Left forelimb (tissue), 1 donor: ENCODE results near the gene PRKCE.
"Not testable (repeated sequence)": the region's sequence is repeated elsewhere in the genome, so short reads cannot be mapped to it uniquely, and the experiment has no call there.

Source experiments
- DNase-seq: peaks from one replicate; pipeline ENCODE4 v3.0.0-alpha.2; 2018; ENCODE audit warnings: low spot score

The PRKCE gene

GRCh38 chr2:45837812-45838341 is 186.4 kb downstream of the PRKCE start:
- DNase-seq: no peak

GRCh38 chr2:45839508-45840251 is 188.2 kb downstream of the PRKCE start:
- no peak for DNase-seq

DNA sequence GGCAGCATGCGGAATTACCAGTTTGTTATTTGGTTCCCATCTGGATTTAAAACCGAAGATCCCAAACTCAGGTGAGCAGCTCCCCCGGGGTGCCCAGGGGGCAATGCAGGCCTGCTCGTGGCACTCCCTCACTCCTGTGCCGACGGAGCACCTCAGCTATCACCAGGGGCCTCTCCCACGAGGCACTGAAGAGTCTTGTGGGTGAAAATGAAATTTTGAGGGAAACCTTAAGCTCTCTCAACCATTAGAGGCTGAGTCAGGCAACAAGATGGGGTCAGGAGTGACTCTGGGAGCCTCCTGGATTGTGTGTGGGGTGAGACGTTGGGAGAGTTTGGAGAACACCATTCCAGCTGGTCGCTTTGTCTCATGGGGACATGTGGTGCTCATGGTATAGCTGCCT is 189.0 kb downstream of the PRKCE start:
- no peak for DNase-seq

DNA sequence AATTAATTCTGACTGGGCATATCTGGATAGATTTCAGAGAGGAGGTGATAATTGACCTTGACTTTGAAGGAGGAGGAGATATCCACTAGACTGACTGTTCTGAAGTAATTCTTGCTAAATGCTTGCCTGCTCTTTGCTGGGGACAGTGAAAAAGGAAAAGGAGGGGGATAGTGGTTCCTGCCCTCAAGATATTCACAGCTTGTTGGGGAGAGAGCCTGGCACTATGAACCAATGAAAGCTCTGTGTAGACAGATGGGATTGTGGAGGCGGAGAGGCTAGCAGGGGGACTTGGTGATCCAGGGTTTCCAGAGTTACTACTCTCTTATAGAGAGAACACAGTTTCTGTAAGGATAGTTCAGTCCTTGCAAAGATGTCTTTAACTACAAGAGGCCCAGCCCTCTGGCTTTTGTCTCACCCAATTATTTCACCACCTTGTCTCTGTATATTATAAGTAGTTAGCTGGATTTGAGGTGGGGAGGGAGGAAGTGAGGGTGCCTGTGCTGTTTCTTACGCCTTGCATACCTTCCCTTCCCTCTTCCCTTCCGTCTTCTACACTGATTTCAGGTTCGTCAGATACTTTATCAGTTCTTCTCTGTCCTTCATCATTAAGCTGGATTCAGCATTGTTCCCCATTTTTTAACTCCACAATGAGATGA is 190.4 kb downstream of the PRKCE start:
- DNase-seq: no peak

- no peak for DNase-seq
These were observed 191.7 kb downstream of the PRKCE start for GRCh38 chr2:45843136-45843535.

DNA sequence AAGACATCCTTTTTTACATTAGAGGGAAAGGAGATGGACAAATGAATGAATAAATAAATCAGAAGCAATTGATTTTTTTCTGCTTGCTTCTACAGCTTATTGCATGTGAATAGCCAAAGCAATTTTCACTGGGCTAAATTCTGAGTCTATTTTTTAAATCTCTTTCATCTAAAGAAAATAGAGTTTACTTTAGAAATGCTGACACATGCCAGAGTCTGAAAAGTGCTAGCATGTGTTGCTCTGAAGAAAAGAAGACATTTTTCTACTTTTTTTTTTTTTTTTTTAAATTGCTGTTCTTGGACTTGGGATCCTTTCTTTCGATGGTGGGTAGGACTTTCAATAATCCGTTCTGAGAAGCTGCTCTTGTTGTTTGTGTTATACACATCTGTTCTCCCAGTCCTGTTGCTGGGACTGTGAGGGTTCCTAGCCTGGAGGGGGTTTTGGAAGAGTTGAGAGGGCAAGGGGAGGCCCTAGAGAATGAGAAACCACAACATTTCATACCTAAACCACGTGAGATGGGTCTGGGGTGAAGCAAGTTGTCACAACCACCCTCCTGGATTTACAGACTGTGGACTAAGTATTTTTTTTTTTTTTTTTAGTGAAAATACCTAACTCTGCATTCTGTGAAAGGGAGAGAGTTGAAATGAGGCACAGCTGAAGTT is 193.5 kb downstream of the PRKCE start:
- no peak for DNase-seq

- no peak for DNase-seq
These were observed 194.1 kb downstream of the PRKCE start for GRCh38 chr2:45845566-45845965.

- no peak for DNase-seq
These were observed 198.2 kb downstream of the PRKCE start for GRCh38 chr2:45849491-45850283.

- DNase-seq: no peak
These were observed 199.1 kb downstream of the PRKCE start for GRCh38 chr2:45850558-45850957.

DNA sequence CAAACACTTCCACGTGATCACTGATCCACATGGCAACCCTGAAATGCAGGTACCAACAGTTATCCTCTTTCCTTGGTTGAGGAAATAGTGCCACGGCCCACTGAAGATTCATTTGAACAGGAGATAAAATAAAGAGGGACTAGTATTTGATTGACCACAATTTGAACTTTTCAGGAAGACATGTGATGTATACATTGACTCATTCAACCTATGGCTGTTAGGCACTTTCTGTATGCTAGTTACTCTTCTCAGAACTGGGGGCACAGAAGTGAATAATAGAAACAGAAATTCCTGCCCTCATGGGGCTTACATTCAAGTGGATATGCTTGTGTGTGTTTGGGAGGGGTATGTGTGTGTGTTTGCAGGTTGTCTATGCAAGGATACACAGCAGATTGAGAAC is 199.6 kb downstream of the PRKCE start:
- DNase-seq: no peak

DNA sequence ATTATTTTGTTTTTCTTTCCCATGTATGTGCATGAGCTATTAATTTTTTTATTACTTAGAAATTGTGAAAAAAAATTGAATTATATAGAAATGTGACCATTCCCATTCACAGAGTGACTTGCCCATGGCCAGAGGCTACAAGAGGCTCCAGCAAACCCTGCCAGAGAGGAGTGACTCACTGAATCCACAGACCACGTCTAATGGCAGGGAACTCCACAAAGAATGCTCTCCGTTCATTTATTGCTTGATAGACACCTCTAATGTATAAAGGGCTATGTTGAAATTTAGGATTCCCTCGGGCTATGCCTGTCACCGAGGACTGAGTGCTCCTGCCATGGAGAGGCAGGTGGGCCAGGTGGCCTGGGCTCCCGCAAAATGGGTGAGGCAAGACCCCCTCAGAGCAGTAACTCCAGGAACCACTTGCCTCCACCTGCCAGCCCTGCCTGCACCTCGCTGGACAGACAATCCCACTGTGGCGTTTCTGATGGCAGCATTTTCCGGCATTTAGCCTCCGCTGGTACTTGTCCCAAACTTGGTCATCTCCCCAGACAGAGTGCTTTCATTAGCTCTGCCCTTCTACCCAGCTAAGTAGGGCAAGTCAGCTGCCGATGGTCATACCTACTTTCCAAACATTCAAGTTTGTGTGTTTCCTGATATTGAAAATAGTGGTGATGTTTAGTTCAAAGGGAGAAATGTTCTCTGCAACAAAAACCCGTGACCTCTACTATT is 200.3 kb downstream of the PRKCE start:
- DNase-seq: no peak

DNA sequence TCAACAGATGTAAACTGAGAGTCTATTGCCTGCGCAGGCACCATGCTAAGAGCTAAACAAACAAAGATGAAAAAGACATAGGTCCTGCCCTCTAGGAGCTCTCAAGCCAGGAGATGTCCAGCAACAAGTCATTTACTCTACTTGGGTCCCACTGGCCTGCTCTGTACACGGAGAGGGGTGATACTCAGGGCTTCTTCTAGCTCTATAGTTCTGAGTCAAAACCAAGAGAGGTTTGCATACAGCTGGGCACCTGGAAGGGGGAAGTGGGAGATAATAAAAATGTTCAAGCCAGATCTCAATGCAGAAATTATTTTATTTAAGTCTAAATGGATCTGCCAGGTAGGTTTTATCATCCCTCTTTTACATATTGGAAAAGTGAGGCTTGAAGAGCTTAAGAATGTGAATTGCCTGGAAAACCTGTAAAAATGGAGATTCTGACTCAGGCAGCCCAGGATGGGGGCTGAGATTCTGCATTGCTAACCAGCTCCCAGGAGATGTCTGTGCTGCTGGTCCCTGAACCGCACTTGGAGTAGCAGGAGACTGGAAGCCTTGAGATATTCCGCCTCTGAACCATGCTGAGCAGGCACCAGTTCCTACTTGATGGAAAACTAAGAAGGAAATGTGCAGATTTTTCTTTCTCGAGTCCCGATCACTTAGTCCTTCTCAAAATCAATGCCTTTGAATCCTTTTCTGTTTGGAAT is 201.1 kb downstream of the PRKCE start:
- no peak for DNase-seq

GRCh38 chr2:45855374-45855773 is 203.9 kb downstream of the PRKCE start:
- DNase-seq: no peak

DNA sequence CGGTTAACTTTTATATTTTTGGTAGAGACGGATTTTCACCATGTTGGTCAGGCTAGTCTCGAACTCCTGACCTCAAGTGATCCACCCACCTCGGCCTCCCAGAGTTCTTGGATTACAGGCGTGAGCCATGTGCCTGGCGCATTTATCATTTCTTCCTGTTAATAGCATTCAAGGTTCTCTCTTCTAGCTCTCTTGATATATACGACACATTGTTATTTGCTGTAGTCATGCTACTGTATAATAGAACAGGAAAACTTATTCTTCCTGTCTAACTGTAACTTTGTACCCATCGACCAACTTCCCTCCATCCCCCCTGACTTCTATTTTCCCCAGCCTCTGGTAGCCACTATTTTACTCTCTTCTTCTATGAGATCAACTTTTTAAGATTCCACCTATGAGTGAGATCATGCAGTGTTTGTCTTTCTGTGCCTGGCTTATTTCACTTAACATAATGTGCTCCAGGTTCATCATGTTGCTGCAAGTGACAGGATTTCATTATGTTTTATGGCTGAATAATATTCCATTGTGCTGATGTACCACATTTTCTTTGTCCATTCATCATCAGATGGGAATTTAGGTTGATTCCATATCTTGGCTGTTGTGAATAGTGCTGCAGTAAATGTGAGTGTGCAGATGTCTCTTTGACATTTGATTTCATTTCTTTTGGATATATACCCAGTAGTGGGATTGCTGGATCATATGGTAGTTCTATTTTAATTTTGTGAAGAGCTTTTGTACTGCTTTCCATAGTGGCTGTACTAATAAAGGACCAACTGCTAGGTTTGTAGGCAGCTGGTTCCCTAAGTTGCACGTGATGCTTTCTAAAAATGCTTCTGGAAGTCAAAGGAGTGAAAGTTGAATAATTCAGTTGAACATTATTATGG is 205.2 kb downstream of the PRKCE start:
- DNase-seq: no peak

- DNase-seq: no peak
These were observed 205.8 kb downstream of the PRKCE start for GRCh38 chr2:45857275-45857609.

- DNase-seq: peak; percentile 47
These were observed 206.5 kb downstream of the PRKCE start for GRCh38 chr2:45857867-45858520.

DNA sequence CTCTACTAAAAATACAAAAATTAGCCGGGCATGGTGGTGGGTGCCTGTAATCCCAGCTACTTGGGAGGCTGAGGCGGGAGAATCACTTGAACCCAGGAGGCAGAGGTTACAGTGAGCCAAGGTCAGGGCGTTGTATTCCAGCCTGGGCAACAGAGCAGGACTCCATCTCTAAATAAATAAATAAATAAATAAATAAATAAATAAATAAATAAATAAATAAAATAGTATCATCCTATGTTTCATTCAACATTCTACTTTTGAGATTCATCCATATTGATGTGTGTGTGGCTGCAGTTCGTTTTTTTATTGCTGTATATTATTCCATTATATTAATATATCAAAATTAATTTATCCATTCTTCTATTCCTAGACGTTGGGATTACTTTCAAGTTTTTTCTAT is 207.4 kb downstream of the PRKCE start:
- not testable (repeated sequence) for DNase-seq

DNA sequence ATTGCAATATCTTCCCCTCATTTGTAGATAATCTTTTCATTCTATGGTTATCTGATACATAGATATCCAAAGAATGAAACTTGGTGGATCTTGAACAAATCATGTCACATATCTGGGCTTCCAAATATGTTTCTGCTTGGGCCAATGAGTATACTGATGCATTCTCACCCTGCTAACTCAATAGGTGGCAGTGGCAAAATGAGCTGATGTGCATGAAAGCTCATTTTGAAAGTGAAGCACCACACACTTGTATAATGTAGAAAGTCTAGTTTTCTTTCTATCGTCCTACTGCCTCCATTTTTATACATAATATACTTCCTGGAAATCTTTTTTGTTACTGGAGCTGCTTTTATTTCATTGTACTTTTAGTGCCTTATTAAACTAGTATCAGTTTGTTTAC is 208.2 kb downstream of the PRKCE start:
- no peak for DNase-seq
